ENCODE results near the gene SF3B2. TPM values are rescaled to one million over a fixed set of nuclear protein-coding genes. Genes with fewer than 3 reads are reported as not detected.

The SF3B2 gene
- total RNA-seq, 1 experiment from 2014 or later, result 300 TPM

DNA sequence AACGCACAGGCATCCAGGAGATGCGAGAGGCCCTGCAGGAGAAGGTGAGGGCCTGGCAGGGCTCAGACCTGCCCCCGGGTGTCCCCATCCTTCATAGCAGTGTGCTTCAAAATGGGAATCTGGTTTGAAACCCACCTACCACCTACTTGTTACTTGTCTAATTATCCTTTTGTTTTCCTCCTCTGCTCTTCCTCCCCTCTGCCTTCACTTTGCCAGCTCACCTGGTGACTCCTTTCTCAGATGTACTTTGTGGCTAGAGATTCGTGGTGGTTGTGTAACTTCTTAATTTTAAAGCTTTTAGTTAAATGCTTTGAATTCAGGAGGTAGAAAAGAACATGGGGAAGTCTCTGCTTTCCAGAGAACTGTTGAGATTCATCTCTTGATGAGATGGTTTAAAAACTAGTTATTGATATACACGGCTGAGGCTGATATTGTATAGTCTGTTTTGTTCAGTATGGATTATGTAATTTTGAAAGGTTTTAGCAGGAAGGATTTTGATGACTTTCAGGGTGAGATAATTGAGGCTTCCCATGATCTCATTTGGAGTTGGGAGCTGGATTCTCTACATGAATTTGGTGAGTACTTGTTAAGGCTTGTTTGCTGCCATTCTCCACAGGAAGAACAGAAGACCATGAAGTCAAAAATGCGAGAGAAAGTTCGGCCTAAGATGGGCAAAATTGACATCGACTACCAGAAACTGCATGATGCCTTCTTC, 8.0 kb downstream of the SF3B2 start:
- Histone ChIP-seq H4K20me1 (ENCODE audit: insufficient read depth) (peaks cover 5% of the 10 kb centered on the region; the same call in 1 of the 2 replicates), H3K27ac (ENCODE audit: low read depth, low read length) (no peak overlapping the region), H3K79me2 (ENCODE audit: insufficient read depth, low read length) (peaks cover 56% of the 10 kb centered on the region), H3K9me2 (ENCODE audit: insufficient read depth) (no peaks in the 10 kb centered on the region), H3K4me3 (replicated peaks in 1 of 2; ENCODE audit: low read depth in 1 of 2, low read length in 2 of 2) (no peak overlapping the region), H3K27me3 (ENCODE audit: insufficient read depth, low read length) (no peaks in the 10 kb centered on the region), H3K4me1 (ENCODE audit: control insufficient read depth in 1 of 2, insufficient read depth in 2 of 2, low read length in 2 of 2) (no peaks in the 10 kb centered on the region), H3K36me3 (ENCODE audit: control insufficient read depth in 1 of 2, insufficient read depth in 2 of 2, low read length in 2 of 2) (peaks cover 86% of the 10 kb centered on the region in 2 experiments), H3K9me3 (ENCODE audit: control insufficient read depth in 1 of 2, insufficient read depth in 1 of 2, low read depth in 1 of 2, low read length in 2 of 2) (no peaks in the 10 kb centered on the region), H3K9ac (ENCODE audit: low read length) (no peak overlapping the region), H2AFZ (ENCODE audit: low read depth, low read length, poor library complexity, severe bottlenecking) (no peak overlapping the region), H3K4me2 (ENCODE audit: low read length) (no peak overlapping the region)
- TF ChIP-seq TCF7L2 (IDR thresholded peaks at IDR 0.05; ENCODE audit: borderline replicate concordance, extremely low read depth, insufficient read depth, insufficient read length), result no peak
- TF ChIP-seq SIN3A (IDR thresholded peaks at IDR 0.05; ENCODE audit: low read depth), result no peak
- TF ChIP-seq POLR2AphosphoS5 (IDR thresholded peaks at IDR 0.05; ENCODE audit: low read depth, low read length), result no peak
- TF ChIP-seq EZH2 (IDR thresholded peaks at IDR 0.05), result no peak
- no peak for TF ChIP-seq ELF1 (IDR thresholded peaks at IDR 0.05; ENCODE audit: borderline replicate concordance, low read depth)
- DNase-seq (ENCODE audit: low read depth, low spot score) (no peak), ATAC-seq (no peak)
- no TSS peak for BruUV-seq (replicated peaks)
- POLR2A ChIA-PET, result no interaction called here
- CTCF ChIA-PET, result no interaction called here
- RAD21 ChIA-PET (ENCODE audit: low non-redundant PET in 1 of 2, low total read pairs in 2 of 2, uncharacterized antibody in 2 of 2, unreplicated experiment in 2 of 2), result no interaction called here
- intact Hi-C loops (cut with micrococcal nuclease), result no loop called here

- peaks cover 81 to 84% of the 10 kb centered on the region in 2 experiments for H3K36me3 ChIP-seq (ENCODE audit: control insufficient read depth in 1 of 2, insufficient read depth in 2 of 2, low read length in 2 of 2)
- CTCF ChIA-PET, result no interaction called here
- no peaks in the 10 kb centered on the region for H3K27me3 ChIP-seq (ENCODE audit: insufficient read depth, low read length)
- H3K9me3 ChIP-seq (ENCODE audit: control insufficient read depth in 1 of 2, insufficient read depth in 1 of 2, low read depth in 1 of 2, low read length in 2 of 2), result no peaks in the 10 kb centered on the region
- H3K9me2 ChIP-seq (ENCODE audit: insufficient read depth), result no peaks in the 10 kb centered on the region
- POLR2A ChIA-PET, result no interaction called here
- ATAC-seq (no peak), DNase-seq (ENCODE audit: low read depth, low spot score) (no peak)
- RAD21 ChIA-PET (ENCODE audit: low non-redundant PET in 1 of 2, low total read pairs in 2 of 2, uncharacterized antibody in 2 of 2, unreplicated experiment in 2 of 2), result no interaction called here
- H3K9ac ChIP-seq (ENCODE audit: low read length), result no peak overlapping the region
- intact Hi-C loops (cut with micrococcal nuclease), result no loop called here
- no peak overlapping the region for H3K27ac ChIP-seq (ENCODE audit: low read depth, low read length)
- H4K20me1 ChIP-seq (ENCODE audit: insufficient read depth), result peaks cover 5% of the 10 kb centered on the region; the same call in 1 of the 2 replicates
- no peak overlapping the region for H3K4me3 ChIP-seq (replicated peaks in 1 of 2; ENCODE audit: low read depth in 1 of 2, low read length in 2 of 2)
- no peak overlapping the region for H2AFZ ChIP-seq (ENCODE audit: low read depth, low read length, poor library complexity, severe bottlenecking)
- peaks cover 48% of the 10 kb centered on the region for H3K79me2 ChIP-seq (ENCODE audit: insufficient read depth, low read length)
- no peak overlapping the region for H3K4me2 ChIP-seq (ENCODE audit: low read length)
- H3K4me1 ChIP-seq (ENCODE audit: control insufficient read depth in 1 of 2, insufficient read depth in 2 of 2, low read length in 2 of 2), result no peaks in the 10 kb centered on the region
- BruUV-seq (replicated peaks), result no TSS peak
- TF ChIP-seq, protein P1, sequence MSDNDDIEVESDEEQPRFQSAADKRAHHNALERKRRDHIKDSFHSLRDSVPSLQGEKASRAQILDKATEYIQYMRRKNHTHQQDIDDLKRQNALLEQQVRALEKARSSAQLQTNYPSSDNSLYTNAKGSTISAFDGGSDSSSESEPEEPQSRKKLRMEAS (IDR thresholded peaks at IDR 0.05), result no peak
- TF ChIP-seq POLR2A (IDR thresholded peaks at IDR 0.05; ENCODE audit: borderline replicate concordance, extremely low read depth, insufficient read depth, insufficient read length) (no peak), JUND (IDR thresholded peaks at IDR 0.05) (no peak), YY1 (IDR thresholded peaks at IDR 0.05; ENCODE audit: extremely low read depth, insufficient replicate concordance, low read depth, low read length) (no peak), SRF (IDR thresholded peaks at IDR 0.05; ENCODE audit: low read depth) (no peak), SP1 (IDR thresholded peaks at IDR 0.05; ENCODE audit: low read depth) (no peak), EZH2phosphoT487 (IDR thresholded peaks at IDR 0.05; ENCODE audit: borderline replicate concordance) (no peak), CBX3 (IDR thresholded peaks at IDR 0.05; ENCODE audit: low read depth) (no peak), EGR1 (IDR thresholded peaks at IDR 0.05; ENCODE audit: low read depth) (no peak), FOSL1 (IDR thresholded peaks at IDR 0.05; ENCODE audit: low read depth) (no peak), RAD21 (IDR thresholded peaks at IDR 0.05; ENCODE audit: low read depth) (no peak), ZFX (IDR thresholded peaks at IDR 0.05) (no peak), ZNF274 (IDR thresholded peaks at IDR 0.05; ENCODE audit: low read depth, low read length) (no peak)
- TF ChIP-seq, protein P2, sequence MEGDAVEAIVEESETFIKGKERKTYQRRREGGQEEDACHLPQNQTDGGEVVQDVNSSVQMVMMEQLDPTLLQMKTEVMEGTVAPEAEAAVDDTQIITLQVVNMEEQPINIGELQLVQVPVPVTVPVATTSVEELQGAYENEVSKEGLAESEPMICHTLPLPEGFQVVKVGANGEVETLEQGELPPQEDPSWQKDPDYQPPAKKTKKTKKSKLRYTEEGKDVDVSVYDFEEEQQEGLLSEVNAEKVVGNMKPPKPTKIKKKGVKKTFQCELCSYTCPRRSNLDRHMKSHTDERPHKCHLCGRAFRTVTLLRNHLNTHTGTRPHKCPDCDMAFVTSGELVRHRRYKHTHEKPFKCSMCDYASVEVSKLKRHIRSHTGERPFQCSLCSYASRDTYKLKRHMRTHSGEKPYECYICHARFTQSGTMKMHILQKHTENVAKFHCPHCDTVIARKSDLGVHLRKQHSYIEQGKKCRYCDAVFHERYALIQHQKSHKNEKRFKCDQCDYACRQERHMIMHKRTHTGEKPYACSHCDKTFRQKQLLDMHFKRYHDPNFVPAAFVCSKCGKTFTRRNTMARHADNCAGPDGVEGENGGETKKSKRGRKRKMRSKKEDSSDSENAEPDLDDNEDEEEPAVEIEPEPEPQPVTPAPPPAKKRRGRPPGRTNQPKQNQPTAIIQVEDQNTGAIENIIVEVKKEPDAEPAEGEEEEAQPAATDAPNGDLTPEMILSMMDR (IDR thresholded peaks at IDR 0.05 in 2 of 3, conservative IDR thresholded peaks at IDR 0.05 in 1 of 3; ENCODE audit: borderline replicate concordance in 1 of 3, insufficient read depth in 1 of 3, low read depth in 2 of 3, low read length in 2 of 3), result no peak
Measured at GRCh38 chr11:66061268-66061667, 9.1 kb downstream of the SF3B2 start.
